Erythroblast (primary cell): ENCODE data around the gene OXCT1.

ENCODE experiments used
- GATA1 ChIP-seq: IDR thresholded peaks from 2 replicates; pipeline ENCODE4 v1.6.1; 2011; ENCODE audit warnings: low read depth, mild to moderate bottlenecking, control low read depth, low read length, moderate library complexity
- POLR2A ChIP-seq: IDR thresholded peaks from 2 replicates; pipeline ENCODE4 v1.6.1; 2011; ENCODE audit warnings: mild to moderate bottlenecking, low read length

- no peak for TF ChIP-seq POLR2A
- TF ChIP-seq GATA1 = no peak
These were observed 75.8 kb downstream of the OXCT1 start for GRCh38 chr5:41794471-41794870.
